Uterus (tissue), 2 donors: Measurements from ENCODE around the gene TMOD3.

Experiments
- CTCF ChIP-seq, 4 experiments: fragments of 200-600 bp in 2 of 4; fragments of 450-650 bp in 2 of 4; sonication (generic) in 2 of 4; IDR thresholded peaks; one replicate each; pipeline ENCODE4 v1.5.1; 2016 to 2019; ENCODE audit warnings: antibody characterized with exemption in 4 of 4, mild to moderate bottlenecking in 2 of 4, moderate library complexity in 1 of 4
- POLR2A ChIP-seq, 2 donors: fragments of 450-650 bp; IDR thresholded peaks; one replicate each; pipeline ENCODE4 v1.6.1; 2016; ENCODE audit warnings: antibody characterized with exemption in 2 of 2, mild to moderate bottlenecking in 1 of 2, moderate library complexity in 1 of 2

GRCh38 chr15:51917493-51917892 lies 88.0 kb downstream of the TMOD3 start:
- TF ChIP-seq POLR2A (IDR thresholded peaks at IDR 0.05) (no peak), CTCF (IDR thresholded peaks at IDR 0.05) (no peak)
